GM18505 (cell line): ENCODE data around the gene ZC3H14.
A peak's percentile ranks its signal among the peaks of the same experiment; 100 is the strongest.

Experiments used
- ATAC-seq: cut with Tn5 transposase; IDR thresholded peaks from one replicate; pipeline ENCODE4 v1.9.1; 2021; ENCODE audit not compliant: unreplicated experiment
- POLR2A ChIP-seq: IDR thresholded peaks from 4 replicates; pipeline ENCODE4 v1.6.1; 2011; ENCODE audit warnings: borderline replicate concordance; ENCODE audit not compliant: insufficient read depth, insufficient read length; ENCODE audit errors: extremely low read depth

The ZC3H14 gene

GRCh38 chr14:88599761-88600439 lies 37.1 kb downstream of the ZC3H14 start:
- TF ChIP-seq POLR2A = peak; percentile 42
- ATAC-seq = peak; percentile 90

- no peak for ATAC-seq
- TF ChIP-seq POLR2A = no peak
Observed at GRCh38 chr14:88604212-88604611, 41.4 kb downstream of the ZC3H14 start.

- TF ChIP-seq POLR2A = no peak
- no peak for ATAC-seq
Observed at GRCh38 chr14:88605594-88605993, 42.8 kb downstream of the ZC3H14 start.

DNA sequence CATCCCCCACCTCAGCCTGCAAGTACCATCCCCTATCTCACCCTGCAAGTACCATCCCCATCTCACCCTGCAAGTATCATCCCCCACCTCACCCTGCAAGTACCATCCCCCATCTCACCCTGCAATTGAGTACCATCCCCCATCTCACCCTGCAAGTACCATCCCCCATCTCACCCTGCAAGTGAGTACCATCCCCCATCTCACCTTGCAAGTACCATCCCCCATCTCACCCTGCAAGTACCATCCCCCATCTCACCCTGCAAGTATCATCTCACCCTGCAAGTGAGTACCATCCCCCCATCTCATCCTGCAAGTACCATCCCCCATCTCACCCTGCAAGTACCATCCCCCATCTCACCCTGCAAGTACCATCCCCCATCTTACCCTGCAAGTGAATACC lies 45.0 kb downstream of the ZC3H14 start:
- no peak for ATAC-seq
- no peak for TF ChIP-seq POLR2A

GRCh38 chr14:88611878-88612277 lies 49.0 kb downstream of the ZC3H14 start:
- no peak for ATAC-seq
- no peak for TF ChIP-seq POLR2A

GRCh38 chr14:88612981-88613380 lies 50.1 kb downstream of the ZC3H14 start:
- no peak for ATAC-seq

GRCh38 chr14:88613552-88614010 lies 50.7 kb downstream of the ZC3H14 start:
- no peak for TF ChIP-seq POLR2A

More at GRCh38 chr14:88612981-88613380, 50.1 kb downstream of the ZC3H14 start:
- no peak for TF ChIP-seq POLR2A

DNA sequence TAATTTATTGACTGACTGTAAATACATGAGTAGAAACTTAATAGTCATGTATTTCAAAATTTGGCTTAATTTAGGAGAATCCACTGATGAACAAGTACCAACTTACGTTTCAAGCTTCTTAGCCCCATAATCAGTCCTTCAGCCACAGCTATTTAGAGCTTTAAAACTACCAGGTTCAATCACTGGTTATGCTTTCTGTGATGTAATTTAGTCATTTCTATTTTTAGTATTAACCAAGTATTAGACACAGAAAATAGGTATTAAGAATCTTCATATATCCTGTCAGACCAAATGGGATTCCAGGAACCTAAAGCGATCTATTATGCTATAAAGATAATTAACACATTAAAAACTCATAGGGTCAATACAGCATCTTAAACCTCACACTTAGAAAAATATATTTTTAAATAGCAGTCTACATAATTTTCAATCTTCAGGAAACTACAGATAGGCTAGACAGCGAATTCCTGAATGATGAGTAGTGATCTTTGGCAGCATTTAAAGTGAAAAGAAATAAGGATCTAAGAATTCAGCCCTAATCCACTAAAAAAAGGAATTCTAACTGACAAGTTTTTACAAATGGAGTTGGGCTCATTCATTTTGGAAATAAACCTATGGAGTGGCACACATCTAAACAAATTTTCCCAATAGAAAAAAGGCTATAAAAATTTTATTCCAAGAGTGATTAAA lies 51.5 kb downstream of the ZC3H14 start:
- no peak for TF ChIP-seq POLR2A
- ATAC-seq = no peak

More at GRCh38 chr14:88613552-88614010, 50.7 kb downstream of the ZC3H14 start:
- no peak for ATAC-seq

DNA sequence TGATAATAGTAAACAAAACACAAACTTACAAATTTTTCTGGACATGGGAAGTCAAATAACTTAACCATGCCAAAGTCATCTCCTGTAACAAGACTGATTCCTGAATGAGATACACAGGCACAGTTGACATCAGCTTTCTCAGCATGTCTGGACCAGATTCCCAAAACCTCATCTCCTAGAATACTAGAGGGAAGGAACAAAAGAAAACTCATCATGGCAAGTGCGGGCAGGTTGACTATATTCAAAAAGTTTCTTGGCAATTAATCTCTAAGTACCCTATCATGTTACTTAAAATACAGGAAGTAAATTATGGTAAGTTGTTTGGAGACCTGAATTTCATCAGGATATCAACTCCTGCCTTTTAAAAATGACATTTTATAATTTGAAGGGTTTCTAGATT lies 53.9 kb downstream of the ZC3H14 start:
- ATAC-seq = no peak
- no peak for TF ChIP-seq POLR2A

DNA sequence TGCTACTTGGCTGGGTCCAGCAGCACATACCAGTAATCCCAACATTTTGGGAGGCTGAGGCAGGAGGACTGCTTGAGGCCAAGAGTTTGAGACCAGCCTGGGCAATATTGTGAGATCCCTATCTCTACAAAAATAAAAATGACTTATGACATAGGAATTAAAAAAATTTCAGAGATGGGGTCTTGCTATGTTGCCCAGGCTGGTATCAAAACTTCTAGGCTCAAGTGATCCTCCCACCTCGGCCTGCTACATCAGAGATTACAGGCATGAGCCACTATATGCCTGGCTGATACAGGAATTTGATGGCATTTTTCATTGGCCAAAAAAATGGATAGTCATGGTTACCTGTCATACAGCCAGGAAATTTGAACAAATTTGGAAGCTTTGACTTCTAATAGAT lies 54.6 kb downstream of the ZC3H14 start:
- TF ChIP-seq POLR2A = no peak

GRCh38 chr14:88618476-88618875 lies 55.6 kb downstream of the ZC3H14 start:
- TF ChIP-seq POLR2A = no peak

More for the DNA sequence above, 54.6 kb downstream of the ZC3H14 start:
- no peak for ATAC-seq

GRCh38 chr14:88621100-88621499 lies 58.3 kb downstream of the ZC3H14 start:
- no peak for TF ChIP-seq POLR2A
- ATAC-seq = no peak

More at GRCh38 chr14:88618476-88618875, 55.6 kb downstream of the ZC3H14 start:
- no peak for ATAC-seq

GRCh38 chr14:88625671-88626070 lies 62.8 kb downstream of the ZC3H14 start:
- no peak for TF ChIP-seq POLR2A
- ATAC-seq = no peak

DNA sequence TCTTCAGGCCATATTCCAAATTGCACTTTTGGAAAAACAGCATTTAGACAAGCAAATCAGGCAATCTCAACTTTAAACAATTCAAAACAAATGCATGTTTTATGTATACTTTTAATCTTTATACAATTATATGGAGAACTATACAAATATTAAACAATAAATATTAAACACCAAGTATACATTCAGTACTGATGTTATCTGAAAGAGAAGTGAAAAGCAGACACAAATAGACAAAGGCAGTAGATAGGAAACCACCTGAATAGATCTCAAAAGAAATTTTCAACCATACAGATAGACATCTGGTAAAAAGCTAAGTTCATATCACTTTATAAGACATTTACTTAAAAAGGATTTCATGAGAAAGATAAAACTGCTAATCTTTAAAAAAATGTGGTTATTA lies 65.2 kb downstream of the ZC3H14 start:
- ATAC-seq = no peak
- no peak for TF ChIP-seq POLR2A
